ENCODE measurements around the gene AFAP1.

DNA sequence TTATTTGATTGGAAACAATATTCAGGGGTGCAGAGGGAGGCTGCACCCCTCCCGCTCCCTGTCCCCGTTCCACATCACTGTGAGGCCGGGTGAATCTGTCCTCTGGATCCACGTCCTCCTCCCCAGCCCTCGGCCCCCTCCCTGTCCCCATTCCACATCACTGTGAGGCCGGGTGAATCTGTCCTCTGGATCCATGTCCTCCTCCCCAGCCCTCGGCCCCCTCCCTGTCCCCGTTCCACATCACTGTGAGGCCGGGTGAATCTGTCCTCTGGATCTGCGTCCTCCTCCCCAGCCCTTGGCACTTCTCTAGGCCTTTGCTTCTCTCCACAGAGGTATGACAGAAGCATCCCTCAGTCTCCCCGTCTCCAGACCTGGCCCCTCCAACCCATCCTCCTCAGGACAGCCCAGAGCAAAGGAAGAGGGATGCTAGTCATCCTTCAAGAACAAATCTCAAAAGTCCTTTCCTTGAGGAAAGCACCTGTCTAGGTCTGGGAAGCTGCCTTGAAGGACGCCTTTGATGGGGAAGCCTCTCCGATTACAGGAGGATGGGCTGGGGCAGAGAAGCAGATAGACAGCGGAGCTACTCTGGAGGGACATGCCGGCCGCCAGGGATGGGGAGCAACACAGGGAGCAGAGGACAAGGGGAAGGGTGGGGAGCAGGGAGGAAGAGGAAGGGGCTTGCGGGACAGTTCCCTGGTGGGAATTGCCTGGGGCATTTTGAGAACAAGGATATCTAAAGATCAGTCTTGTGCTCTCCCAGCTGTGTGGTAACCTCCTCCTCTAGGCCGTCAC, 10.8 kb upstream of the AFAP1 start:
- no peak for TF ChIP-seq POLR2A (IDR thresholded peaks at IDR 0.05)
- TF ChIP-seq CTCF (IDR thresholded peaks at IDR 0.05): no peak
- TF ChIP-seq POLR2AphosphoS5 (IDR thresholded peaks at IDR 0.05): no peak
